Transverse colon (tissue), 3 donors: ENCODE results near the gene TPCN2.

ENCODE experiments used
- CTCF ChIP-seq, 5 experiments: fragments of 200-600 bp in 3 of 5; fragments of 450-650 bp in 2 of 5; sonication (generic) in 3 of 5; IDR thresholded peaks; 1 replicate in 2 of 5; 2 replicates in 3 of 5; pipeline ENCODE4 v1.5.1; 2016 to 2017; ENCODE audit warnings: antibody characterized with exemption in 5 of 5, inconsistent platforms in 3 of 5, mild to moderate bottlenecking in 2 of 5, moderate library complexity in 1 of 5
- EP300 ChIP-seq: sonication (generic); formaldehyde crosslinking; IDR thresholded peaks from one replicate; pipeline ENCODE4 v1.6.1; 2017; ENCODE audit warnings: antibody characterized with exemption, low read depth
- POLR2A ChIP-seq: fragments of 450-650 bp; IDR thresholded peaks from one replicate; pipeline ENCODE4 v1.6.1; 2016; ENCODE audit warnings: antibody characterized with exemption, mild to moderate bottlenecking, moderate library complexity

- no peak for TF ChIP-seq CTCF (IDR thresholded peaks at IDR 0.05)
- no peak for TF ChIP-seq POLR2A
- TF ChIP-seq EP300 = no peak
These were observed 124.6 kb downstream of the TPCN2 start for GRCh38 chr11:69173331-69173730.
